H9 (cell line): ENCODE results near the gene TATDN2. TPM values are rescaled to one million over a fixed set of nuclear protein-coding genes. Genes with fewer than 3 reads are reported as not detected.

Experiments
- DNase-seq: peaks from one replicate; pipeline ENCODE4 v3.0.0-alpha.2; 2017
- H2AFZ ChIP-seq: one replicate; pipeline ENCODE4 v1.6.1; 2013; ENCODE audit warnings: mild to moderate bottlenecking, low read length, control low read depth, moderate library complexity
- H2AK5ac ChIP-seq: 2 replicates; pipeline ENCODE4 v1.6.1; 2013; ENCODE audit warnings: low read length, control low read depth, mixed read lengths; ENCODE audit not compliant: insufficient read length
- H2BK120ac ChIP-seq: one replicate; pipeline ENCODE4 v1.6.1; 2013; ENCODE audit warnings: low read depth, mild to moderate bottlenecking, low read length, control low read depth, inconsistent platforms; ENCODE audit not compliant: poor library complexity, severe bottlenecking
- H2BK12ac ChIP-seq: 2 replicates; pipeline ENCODE4 v1.6.1; 2013; ENCODE audit warnings: low read length, control low read depth, mixed read lengths, low read depth; ENCODE audit not compliant: insufficient read length
- H2BK15ac ChIP-seq: 2 replicates; pipeline ENCODE4 v1.6.1; 2013; ENCODE audit warnings: low read depth, low read length, control low read depth
- H2BK20ac ChIP-seq: one replicate; pipeline ENCODE4 v1.6.1; 2013; ENCODE audit warnings: low read depth, mild to moderate bottlenecking, low read length, control low read depth, inconsistent platforms; ENCODE audit not compliant: poor library complexity, severe bottlenecking
- H2BK5ac ChIP-seq: 2 replicates; pipeline ENCODE4 v1.6.1; 2013; ENCODE audit warnings: low read length, control low read depth, mixed read lengths; ENCODE audit not compliant: insufficient read length
- H3K14ac ChIP-seq: 2 replicates; pipeline ENCODE4 v1.6.1; 2013; ENCODE audit warnings: low read length, control low read depth; ENCODE audit not compliant: insufficient read depth
- H3K18ac ChIP-seq: 2 replicates; pipeline ENCODE4 v1.6.1; 2013; ENCODE audit warnings: low read depth, mild to moderate bottlenecking, mixed read lengths, low read length, control low read depth; ENCODE audit not compliant: insufficient read length
- H3K23ac ChIP-seq: 2 replicates; pipeline ENCODE4 v1.6.1; 2013; ENCODE audit warnings: low read length, control low read depth, mixed read lengths, low read depth; ENCODE audit not compliant: insufficient read length
- H3K23me2 ChIP-seq: 2 replicates; pipeline ENCODE4 v1.6.1; 2013; ENCODE audit warnings: low read depth, mild to moderate bottlenecking, mixed read lengths, low read length, control low read depth; ENCODE audit not compliant: insufficient read length, poor library complexity, severe bottlenecking
- H3K27ac ChIP-seq: 2 replicates; pipeline ENCODE4 v1.5.1; 2013; ENCODE audit warnings: low read length, control low read depth, mixed read lengths, low read depth; ENCODE audit not compliant: insufficient read length
- H3K27me3 ChIP-seq: 2 replicates; pipeline ENCODE4 v1.6.1; 2013; ENCODE audit warnings: low read length, control low read depth, inconsistent platforms; ENCODE audit not compliant: insufficient read depth
- H3K4ac ChIP-seq: 2 replicates; pipeline ENCODE4 v1.6.1; 2013; ENCODE audit warnings: low read depth, mild to moderate bottlenecking, control low read depth, inconsistent platforms, low read length, moderate library complexity
- H3K4me1 ChIP-seq: 2 replicates; pipeline ENCODE4 v1.6.1; 2013; ENCODE audit warnings: low read length, control low read depth, inconsistent platforms; ENCODE audit not compliant: insufficient read depth
- H3K4me2 ChIP-seq: 2 replicates; pipeline ENCODE4 v1.6.1; 2013; ENCODE audit warnings: low read length, control low read depth, mixed read lengths; ENCODE audit not compliant: insufficient read length, insufficient read depth
- H3K56ac ChIP-seq: 2 replicates; pipeline ENCODE4 v1.6.1; 2013; ENCODE audit warnings: low read depth, mild to moderate bottlenecking, mixed read lengths, low read length, control low read depth; ENCODE audit not compliant: insufficient read length
- H3K79me1 ChIP-seq: 2 replicates; pipeline ENCODE4 v1.6.1; 2013; ENCODE audit warnings: low read depth, mild to moderate bottlenecking, moderate library complexity, low read length, control low read depth, inconsistent platforms; ENCODE audit not compliant: insufficient read depth, poor library complexity, severe bottlenecking
- H3K79me2 ChIP-seq: 2 replicates; pipeline ENCODE4 v1.6.1; 2013; ENCODE audit warnings: low read length, control low read depth, inconsistent platforms; ENCODE audit not compliant: insufficient read depth
- H3K9ac ChIP-seq: 2 replicates; pipeline ENCODE4 v1.6.1; 2013; ENCODE audit warnings: low read length, control low read depth, mixed read lengths; ENCODE audit not compliant: insufficient read length; ENCODE audit errors: extremely low read depth
- H3K9me3 ChIP-seq: one replicate; pipeline ENCODE4 v1.6.1; 2013; ENCODE audit warnings: low read depth, low read length, inconsistent platforms; ENCODE audit not compliant: control insufficient read depth
- H3T11ph ChIP-seq: one replicate; pipeline ENCODE4 v1.6.1; 2013; ENCODE audit warnings: mild to moderate bottlenecking, low read length, control low read depth, inconsistent platforms
- H4K20me1 ChIP-seq: one replicate; pipeline ENCODE4 v1.6.1; 2013; ENCODE audit not compliant: control insufficient read depth, insufficient read length, insufficient read depth
- H4K5ac ChIP-seq: 2 replicates; pipeline ENCODE4 v1.6.1; 2013; ENCODE audit warnings: low read depth, mild to moderate bottlenecking, mixed read lengths, low read length, control low read depth; ENCODE audit not compliant: insufficient read length
- H4K8ac ChIP-seq: replicated peaks from 2 replicates; pipeline ENCODE4 v1.6.1; 2013; ENCODE audit warnings: low read length, control low read depth, mixed read lengths, low read depth; ENCODE audit not compliant: insufficient read length
- H4K91ac ChIP-seq: 2 replicates; pipeline ENCODE4 v1.6.1; 2013; ENCODE audit warnings: low read depth, mild to moderate bottlenecking, moderate library complexity, mixed read lengths, low read length, control low read depth; ENCODE audit not compliant: insufficient read length
- H3K27ac Mint-ChIP-seq, 3 experiments: 2 replicates in 2 of 3; 3 replicates in 1 of 3; pipeline ENCODE4 v1.8.0; 2020 to 2021; ENCODE audit warnings: mixed read lengths in 3 of 3, mild to moderate bottlenecking in 1 of 3, moderate library complexity in 1 of 3
- H3K27me3 Mint-ChIP-seq: 2 replicates; pipeline ENCODE4 v1.8.0; 2021; ENCODE audit warnings: low read depth, mild to moderate bottlenecking, moderate library complexity, mixed read lengths
- H3K36me3 Mint-ChIP-seq, 3 experiments: 2 replicates in 2 of 3; 3 replicates in 1 of 3; pipeline ENCODE4 v1.8.0; 2020 to 2021; ENCODE audit warnings: low read depth in 3 of 3, mixed read lengths in 3 of 3; ENCODE audit not compliant: insufficient read depth in 1 of 3
- H3K4me1 Mint-ChIP-seq, 2 experiments: 2 replicates each; pipeline ENCODE4 v1.8.0; 2020; ENCODE audit warnings: mixed read lengths in 2 of 2
- H3K4me3 Mint-ChIP-seq, 2 experiments: 2 replicates in 1 of 2; 3 replicates in 1 of 2; pipeline ENCODE4 v1.8.0; 2020 to 2021; ENCODE audit warnings: mild to moderate bottlenecking in 2 of 2, mixed read lengths in 2 of 2, moderate library complexity in 1 of 2
- H3K9me3 Mint-ChIP-seq, 2 experiments: 2 replicates in 1 of 2; 3 replicates in 1 of 2; pipeline ENCODE4 v1.8.0; 2020; ENCODE audit warnings: mild to moderate bottlenecking in 2 of 2, mixed read lengths in 2 of 2, moderate library complexity in 1 of 2
- total RNA-seq: library from RNA; stranded (reverse); gene quantifications from 2 replicates; pipeline ENCODE4 v1.2.1, GENCODE V29; 2021
- TF ChIP-seq, protein P1 (sequence below): fragments of 200-600 bp; sonication (generic); conservative IDR thresholded peaks from 3 replicates; pipeline ENCODE4 v1.8.0; 2021; ENCODE audit warnings: antibody characterized with exemption, mild to moderate bottlenecking

Gene TATDN2
- total RNA-seq, 1 experiment from 2014 or later: 34.4 TPM

GRCh38 chr3:10268116-10268515 is 19.9 kb downstream of the TATDN2 start:
- Histone ChIP-seq H3K4ac (no peak overlapping the region), H2BK120ac (no peak overlapping the region), H3K79me1 (no peaks in the 10 kb centered on the region), H4K8ac (no peak overlapping the region), H2BK15ac (no peak overlapping the region), H3K14ac (no peak overlapping the region), H3K9ac (no peak overlapping the region), H3K27me3 (no peaks in the 10 kb centered on the region), H2BK5ac (no peak overlapping the region), H3K23ac (no peak overlapping the region), H2BK20ac (no peak overlapping the region), H3K79me2 (peaks cover 6% of the 10 kb centered on the region; the same call in 1 of the 2 replicates), H3K56ac (no peak overlapping the region), H4K20me1 (no peaks in the 10 kb centered on the region), H3K18ac (no peak overlapping the region), H3K4me2 (no peak overlapping the region), H3K23me2 (no peaks in the 10 kb centered on the region), H2BK12ac (no peak overlapping the region), H3K9me3 (no peaks in the 10 kb centered on the region), H3T11ph (no peak overlapping the region), H4K5ac (no peak overlapping the region), H2AFZ (no peak overlapping the region), H3K4me1 (no peaks in the 10 kb centered on the region), H2AK5ac (no peak overlapping the region), H4K91ac (no peak overlapping the region), H3K27ac (no peak overlapping the region)
- Mint-ChIP-seq H3K27ac (no peak overlapping the region), H3K27me3 (no peaks in the 10 kb centered on the region; the same call in 1 of the 2 replicates), H3K9me3 (no peaks in the 10 kb centered on the region), H3K4me3 (no peak overlapping the region), H3K36me3 (peaks cover 19 to 69% (median 54%) of the 10 kb centered on the region in 3 experiments; a peak in 6 of 7 replicates), H3K4me1 (peaks cover 11% of the 10 kb centered on the region in 2 experiments)
- TF ChIP-seq, protein P1, sequence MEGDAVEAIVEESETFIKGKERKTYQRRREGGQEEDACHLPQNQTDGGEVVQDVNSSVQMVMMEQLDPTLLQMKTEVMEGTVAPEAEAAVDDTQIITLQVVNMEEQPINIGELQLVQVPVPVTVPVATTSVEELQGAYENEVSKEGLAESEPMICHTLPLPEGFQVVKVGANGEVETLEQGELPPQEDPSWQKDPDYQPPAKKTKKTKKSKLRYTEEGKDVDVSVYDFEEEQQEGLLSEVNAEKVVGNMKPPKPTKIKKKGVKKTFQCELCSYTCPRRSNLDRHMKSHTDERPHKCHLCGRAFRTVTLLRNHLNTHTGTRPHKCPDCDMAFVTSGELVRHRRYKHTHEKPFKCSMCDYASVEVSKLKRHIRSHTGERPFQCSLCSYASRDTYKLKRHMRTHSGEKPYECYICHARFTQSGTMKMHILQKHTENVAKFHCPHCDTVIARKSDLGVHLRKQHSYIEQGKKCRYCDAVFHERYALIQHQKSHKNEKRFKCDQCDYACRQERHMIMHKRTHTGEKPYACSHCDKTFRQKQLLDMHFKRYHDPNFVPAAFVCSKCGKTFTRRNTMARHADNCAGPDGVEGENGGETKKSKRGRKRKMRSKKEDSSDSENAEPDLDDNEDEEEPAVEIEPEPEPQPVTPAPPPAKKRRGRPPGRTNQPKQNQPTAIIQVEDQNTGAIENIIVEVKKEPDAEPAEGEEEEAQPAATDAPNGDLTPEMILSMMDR: no peak
- no peak for DNase-seq
